H9 (cell line): ENCODE measurements around the gene CDKAL1. TPM values are rescaled to one million over a fixed set of nuclear protein-coding genes. Genes with fewer than 3 reads are reported as not detected.

ENCODE experiments used
- DNase-seq: peaks from one replicate; pipeline ENCODE4 v3.0.0-alpha.2; 2017
- H2AFZ ChIP-seq: one replicate; pipeline ENCODE4 v1.6.1; 2013; ENCODE audit warnings: mild to moderate bottlenecking, low read length, control low read depth, moderate library complexity
- H2AK5ac ChIP-seq: 2 replicates; pipeline ENCODE4 v1.6.1; 2013; ENCODE audit warnings: low read length, control low read depth, mixed read lengths; ENCODE audit not compliant: insufficient read length
- H2BK120ac ChIP-seq: one replicate; pipeline ENCODE4 v1.6.1; 2013; ENCODE audit warnings: low read depth, mild to moderate bottlenecking, low read length, control low read depth, inconsistent platforms; ENCODE audit not compliant: poor library complexity, severe bottlenecking
- H2BK12ac ChIP-seq: 2 replicates; pipeline ENCODE4 v1.6.1; 2013; ENCODE audit warnings: low read length, control low read depth, mixed read lengths, low read depth; ENCODE audit not compliant: insufficient read length
- H2BK15ac ChIP-seq: 2 replicates; pipeline ENCODE4 v1.6.1; 2013; ENCODE audit warnings: low read depth, low read length, control low read depth
- H2BK20ac ChIP-seq: one replicate; pipeline ENCODE4 v1.6.1; 2013; ENCODE audit warnings: low read depth, mild to moderate bottlenecking, low read length, control low read depth, inconsistent platforms; ENCODE audit not compliant: poor library complexity, severe bottlenecking
- H2BK5ac ChIP-seq: 2 replicates; pipeline ENCODE4 v1.6.1; 2013; ENCODE audit warnings: low read length, control low read depth, mixed read lengths; ENCODE audit not compliant: insufficient read length
- H3K14ac ChIP-seq: 2 replicates; pipeline ENCODE4 v1.6.1; 2013; ENCODE audit warnings: low read length, control low read depth; ENCODE audit not compliant: insufficient read depth
- H3K18ac ChIP-seq: 2 replicates; pipeline ENCODE4 v1.6.1; 2013; ENCODE audit warnings: low read depth, mild to moderate bottlenecking, mixed read lengths, low read length, control low read depth; ENCODE audit not compliant: insufficient read length
- H3K23ac ChIP-seq: 2 replicates; pipeline ENCODE4 v1.6.1; 2013; ENCODE audit warnings: low read length, control low read depth, mixed read lengths, low read depth; ENCODE audit not compliant: insufficient read length
- H3K23me2 ChIP-seq: 2 replicates; pipeline ENCODE4 v1.6.1; 2013; ENCODE audit warnings: low read depth, mild to moderate bottlenecking, mixed read lengths, low read length, control low read depth; ENCODE audit not compliant: insufficient read length, poor library complexity, severe bottlenecking
- H3K27ac ChIP-seq: 2 replicates; pipeline ENCODE4 v1.5.1; 2013; ENCODE audit warnings: low read length, control low read depth, mixed read lengths, low read depth; ENCODE audit not compliant: insufficient read length
- H3K27me3 ChIP-seq: 2 replicates; pipeline ENCODE4 v1.6.1; 2013; ENCODE audit warnings: low read length, control low read depth, inconsistent platforms; ENCODE audit not compliant: insufficient read depth
- H3K4ac ChIP-seq: 2 replicates; pipeline ENCODE4 v1.6.1; 2013; ENCODE audit warnings: low read depth, mild to moderate bottlenecking, control low read depth, inconsistent platforms, low read length, moderate library complexity
- H3K4me1 ChIP-seq: 2 replicates; pipeline ENCODE4 v1.6.1; 2013; ENCODE audit warnings: low read length, control low read depth, inconsistent platforms; ENCODE audit not compliant: insufficient read depth
- H3K4me2 ChIP-seq: 2 replicates; pipeline ENCODE4 v1.6.1; 2013; ENCODE audit warnings: low read length, control low read depth, mixed read lengths; ENCODE audit not compliant: insufficient read length, insufficient read depth
- H3K56ac ChIP-seq: 2 replicates; pipeline ENCODE4 v1.6.1; 2013; ENCODE audit warnings: low read depth, mild to moderate bottlenecking, mixed read lengths, low read length, control low read depth; ENCODE audit not compliant: insufficient read length
- H3K79me1 ChIP-seq: 2 replicates; pipeline ENCODE4 v1.6.1; 2013; ENCODE audit warnings: low read depth, mild to moderate bottlenecking, moderate library complexity, low read length, control low read depth, inconsistent platforms; ENCODE audit not compliant: insufficient read depth, poor library complexity, severe bottlenecking
- H3K79me2 ChIP-seq: 2 replicates; pipeline ENCODE4 v1.6.1; 2013; ENCODE audit warnings: low read length, control low read depth, inconsistent platforms; ENCODE audit not compliant: insufficient read depth
- H3K9ac ChIP-seq: 2 replicates; pipeline ENCODE4 v1.6.1; 2013; ENCODE audit warnings: low read length, control low read depth, mixed read lengths; ENCODE audit not compliant: insufficient read length; ENCODE audit errors: extremely low read depth
- H3K9me3 ChIP-seq: one replicate; pipeline ENCODE4 v1.6.1; 2013; ENCODE audit warnings: low read depth, low read length, inconsistent platforms; ENCODE audit not compliant: control insufficient read depth
- H3T11ph ChIP-seq: one replicate; pipeline ENCODE4 v1.6.1; 2013; ENCODE audit warnings: mild to moderate bottlenecking, low read length, control low read depth, inconsistent platforms
- H4K20me1 ChIP-seq: one replicate; pipeline ENCODE4 v1.6.1; 2013; ENCODE audit not compliant: control insufficient read depth, insufficient read length, insufficient read depth
- H4K5ac ChIP-seq: 2 replicates; pipeline ENCODE4 v1.6.1; 2013; ENCODE audit warnings: low read depth, mild to moderate bottlenecking, mixed read lengths, low read length, control low read depth; ENCODE audit not compliant: insufficient read length
- H4K8ac ChIP-seq: replicated peaks from 2 replicates; pipeline ENCODE4 v1.6.1; 2013; ENCODE audit warnings: low read length, control low read depth, mixed read lengths, low read depth; ENCODE audit not compliant: insufficient read length
- H4K91ac ChIP-seq: 2 replicates; pipeline ENCODE4 v1.6.1; 2013; ENCODE audit warnings: low read depth, mild to moderate bottlenecking, moderate library complexity, mixed read lengths, low read length, control low read depth; ENCODE audit not compliant: insufficient read length
- H3K27ac Mint-ChIP-seq, 3 experiments: 2 replicates in 2 of 3; 3 replicates in 1 of 3; pipeline ENCODE4 v1.8.0; 2020 to 2021; ENCODE audit warnings: mixed read lengths in 3 of 3, mild to moderate bottlenecking in 1 of 3, moderate library complexity in 1 of 3
- H3K27me3 Mint-ChIP-seq: 2 replicates; pipeline ENCODE4 v1.8.0; 2021; ENCODE audit warnings: low read depth, mild to moderate bottlenecking, moderate library complexity, mixed read lengths
- H3K36me3 Mint-ChIP-seq, 3 experiments: 2 replicates in 2 of 3; 3 replicates in 1 of 3; pipeline ENCODE4 v1.8.0; 2020 to 2021; ENCODE audit warnings: low read depth in 3 of 3, mixed read lengths in 3 of 3; ENCODE audit not compliant: insufficient read depth in 1 of 3
- H3K4me1 Mint-ChIP-seq, 2 experiments: 2 replicates each; pipeline ENCODE4 v1.8.0; 2020; ENCODE audit warnings: mixed read lengths in 2 of 2
- H3K4me3 Mint-ChIP-seq, 2 experiments: 2 replicates in 1 of 2; 3 replicates in 1 of 2; pipeline ENCODE4 v1.8.0; 2020 to 2021; ENCODE audit warnings: mild to moderate bottlenecking in 2 of 2, mixed read lengths in 2 of 2, moderate library complexity in 1 of 2
- H3K9me3 Mint-ChIP-seq, 2 experiments: 2 replicates in 1 of 2; 3 replicates in 1 of 2; pipeline ENCODE4 v1.8.0; 2020; ENCODE audit warnings: mild to moderate bottlenecking in 2 of 2, mixed read lengths in 2 of 2, moderate library complexity in 1 of 2
- CTCF ChIP-seq: fragments of 200-600 bp; sonication (generic); conservative IDR thresholded peaks from 3 replicates; pipeline ENCODE4 v1.8.0; 2021; ENCODE audit warnings: antibody characterized with exemption, mild to moderate bottlenecking
- total RNA-seq: library from RNA; stranded (reverse); gene quantifications from 2 replicates; pipeline ENCODE4 v1.2.1, GENCODE V29; 2021

CDKAL1 gene
- total RNA-seq, 1 experiment from 2014 or later, result 23.0 TPM

DNA sequence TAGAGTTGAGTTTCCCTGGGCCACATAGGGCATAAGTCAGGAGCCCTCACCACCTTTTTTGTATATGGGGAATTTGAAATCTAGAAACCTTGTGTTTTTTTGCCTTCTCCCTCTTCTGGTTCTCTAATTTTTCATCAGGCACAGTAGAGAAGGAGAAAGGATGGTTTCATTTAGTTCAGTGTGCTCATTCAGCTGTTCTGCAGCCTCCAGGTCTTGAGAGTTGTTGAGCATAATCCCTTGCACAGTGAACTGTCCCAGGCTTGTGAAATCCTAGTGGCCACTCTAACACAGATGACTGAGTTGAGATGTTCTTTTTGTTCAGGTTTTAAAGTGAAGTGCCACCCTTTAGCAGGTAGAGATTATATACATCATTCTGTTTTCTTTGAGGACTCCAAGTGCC is 183.5 kb downstream of the CDKAL1 start:
- Histone ChIP-seq H2BK15ac (no peak overlapping the region), H3K56ac (no peak overlapping the region), H2AK5ac (no peak overlapping the region), H3K23me2 (no peaks in the 10 kb centered on the region), H3K27me3 (no peaks in the 10 kb centered on the region), H3K23ac (no peak overlapping the region), H3K18ac (no peak overlapping the region), H4K91ac (no peak overlapping the region), H2BK12ac (no peak overlapping the region), H2BK120ac (no peak overlapping the region), H3K4me2 (no peak overlapping the region), H2AFZ (no peak overlapping the region), H2BK20ac (no peak overlapping the region), H3T11ph (no peak overlapping the region), H3K4me1 (no peaks in the 10 kb centered on the region), H4K5ac (no peak overlapping the region), H4K20me1 (no peaks in the 10 kb centered on the region), H3K9ac (no peak overlapping the region), H4K8ac (no peak overlapping the region), H3K4ac (no peak overlapping the region), H3K79me2 (no peaks in the 10 kb centered on the region), H2BK5ac (no peak overlapping the region), H3K9me3 (no peaks in the 10 kb centered on the region), H3K79me1 (no peaks in the 10 kb centered on the region), H3K14ac (no peak overlapping the region), H3K27ac (no peak overlapping the region)
- no peaks in the 10 kb centered on the region for H3K27me3 Mint-ChIP-seq
- peaks cover 0 to under 1% (median 0%) of the 10 kb centered on the region in 3 experiments; a peak in 2 of 7 replicates for H3K36me3 Mint-ChIP-seq
- H3K4me1 Mint-ChIP-seq, result peaks cover 14 to 18% of the 10 kb centered on the region in 2 experiments
- no peak for DNase-seq
- no peak overlapping the region for H3K4me3 Mint-ChIP-seq
- no peaks in the 10 kb centered on the region for H3K9me3 Mint-ChIP-seq
- no peak for TF ChIP-seq CTCF
- no peak overlapping the region for H3K27ac Mint-ChIP-seq
